ENCODE results near the gene KIR3DL3.

- TF ChIP-seq, protein P1, sequence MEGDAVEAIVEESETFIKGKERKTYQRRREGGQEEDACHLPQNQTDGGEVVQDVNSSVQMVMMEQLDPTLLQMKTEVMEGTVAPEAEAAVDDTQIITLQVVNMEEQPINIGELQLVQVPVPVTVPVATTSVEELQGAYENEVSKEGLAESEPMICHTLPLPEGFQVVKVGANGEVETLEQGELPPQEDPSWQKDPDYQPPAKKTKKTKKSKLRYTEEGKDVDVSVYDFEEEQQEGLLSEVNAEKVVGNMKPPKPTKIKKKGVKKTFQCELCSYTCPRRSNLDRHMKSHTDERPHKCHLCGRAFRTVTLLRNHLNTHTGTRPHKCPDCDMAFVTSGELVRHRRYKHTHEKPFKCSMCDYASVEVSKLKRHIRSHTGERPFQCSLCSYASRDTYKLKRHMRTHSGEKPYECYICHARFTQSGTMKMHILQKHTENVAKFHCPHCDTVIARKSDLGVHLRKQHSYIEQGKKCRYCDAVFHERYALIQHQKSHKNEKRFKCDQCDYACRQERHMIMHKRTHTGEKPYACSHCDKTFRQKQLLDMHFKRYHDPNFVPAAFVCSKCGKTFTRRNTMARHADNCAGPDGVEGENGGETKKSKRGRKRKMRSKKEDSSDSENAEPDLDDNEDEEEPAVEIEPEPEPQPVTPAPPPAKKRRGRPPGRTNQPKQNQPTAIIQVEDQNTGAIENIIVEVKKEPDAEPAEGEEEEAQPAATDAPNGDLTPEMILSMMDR (conservative IDR thresholded peaks at IDR 0.05; ENCODE audit: low read depth, low read length) = no peak
- TF ChIP-seq EZH2 (IDR thresholded peaks at IDR 0.05; ENCODE audit: low read length, unreplicated experiment) (no peak), EZH2phosphoT487 (IDR thresholded peaks at IDR 0.05; ENCODE audit: borderline replicate concordance, low read length) (no peak)
Observed at GRCh38 chr19:54739587-54740497, 15.6 kb downstream of the KIR3DL3 start.

Measured in PC-3 (cell line).